GM18858 (cell line): Measurements from ENCODE around the gene CIRBP.

Experiments
- ATAC-seq: cut with Tn5 transposase; IDR thresholded peaks from one replicate; pipeline ENCODE4 v1.9.1; 2021; ENCODE audit not compliant: unreplicated experiment

The CIRBP gene

GRCh38 chr19:1269065-1269477, at the start of gene CIRBP:
Gene CIRBP, plus strand, starts transcription at chr19:1269332. Its CDS starts 1,602 bp downstream, at chr19:1270934.
- ATAC-seq = peak; percentile 22

- ATAC-seq = no peak
Measured at GRCh38 chr19:1219786-1220476, 49.2 kb upstream of the CIRBP start.

- no peak for ATAC-seq
Measured at GRCh38 chr19:1220477-1220930, 48.6 kb upstream of the CIRBP start.

DNA sequence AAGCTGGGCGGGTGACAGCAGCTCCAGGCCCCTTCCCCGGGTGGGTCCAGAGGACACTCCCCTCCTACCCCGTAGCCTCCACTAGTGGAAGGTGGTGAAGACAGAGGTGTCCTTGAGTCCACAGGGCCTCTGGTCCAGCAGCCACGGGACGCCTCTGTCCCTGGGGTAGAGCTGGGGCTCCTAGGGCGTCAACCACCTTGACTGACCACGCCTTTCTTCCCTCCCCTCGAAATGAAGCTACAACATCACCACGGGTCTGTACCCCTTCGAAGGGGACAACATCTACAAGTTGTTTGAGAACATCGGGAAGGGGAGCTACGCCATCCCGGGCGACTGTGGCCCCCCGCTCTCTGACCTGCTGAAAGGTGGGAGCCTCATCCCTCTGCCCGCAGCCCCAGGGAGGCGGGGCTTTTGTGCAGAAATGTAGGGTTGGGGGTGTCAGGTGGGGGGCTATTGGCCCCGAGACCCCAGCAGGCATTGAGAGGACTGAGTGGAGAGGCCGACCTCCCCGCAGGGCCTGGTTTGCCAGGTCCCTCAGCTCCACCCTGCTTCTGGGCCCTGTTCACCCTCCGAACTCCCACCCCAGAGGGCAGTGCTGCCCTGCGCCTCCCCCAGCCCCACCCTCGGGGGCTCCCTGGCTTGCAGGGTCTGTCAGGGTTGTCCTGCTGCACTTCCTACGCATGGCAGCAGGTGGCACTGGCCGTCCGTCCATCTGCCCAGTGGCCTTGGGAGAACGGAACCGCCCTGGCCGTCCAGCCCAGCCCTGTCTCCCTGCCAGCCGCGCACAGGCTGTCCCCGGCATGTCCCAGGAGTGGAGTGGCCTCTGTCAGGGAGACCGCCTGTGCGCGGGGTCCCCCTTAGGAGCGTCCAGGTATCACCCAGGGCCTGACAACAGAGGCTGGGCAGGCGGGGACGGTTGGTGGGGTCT, 47.9 kb upstream of the CIRBP start:
- ATAC-seq = no peak

GRCh38 chr19:1221904-1222255, 47.3 kb upstream of the CIRBP start:
- no peak for ATAC-seq

- ATAC-seq = no peak
Measured at GRCh38 chr19:1222394-1222793, 46.7 kb upstream of the CIRBP start.

DNA sequence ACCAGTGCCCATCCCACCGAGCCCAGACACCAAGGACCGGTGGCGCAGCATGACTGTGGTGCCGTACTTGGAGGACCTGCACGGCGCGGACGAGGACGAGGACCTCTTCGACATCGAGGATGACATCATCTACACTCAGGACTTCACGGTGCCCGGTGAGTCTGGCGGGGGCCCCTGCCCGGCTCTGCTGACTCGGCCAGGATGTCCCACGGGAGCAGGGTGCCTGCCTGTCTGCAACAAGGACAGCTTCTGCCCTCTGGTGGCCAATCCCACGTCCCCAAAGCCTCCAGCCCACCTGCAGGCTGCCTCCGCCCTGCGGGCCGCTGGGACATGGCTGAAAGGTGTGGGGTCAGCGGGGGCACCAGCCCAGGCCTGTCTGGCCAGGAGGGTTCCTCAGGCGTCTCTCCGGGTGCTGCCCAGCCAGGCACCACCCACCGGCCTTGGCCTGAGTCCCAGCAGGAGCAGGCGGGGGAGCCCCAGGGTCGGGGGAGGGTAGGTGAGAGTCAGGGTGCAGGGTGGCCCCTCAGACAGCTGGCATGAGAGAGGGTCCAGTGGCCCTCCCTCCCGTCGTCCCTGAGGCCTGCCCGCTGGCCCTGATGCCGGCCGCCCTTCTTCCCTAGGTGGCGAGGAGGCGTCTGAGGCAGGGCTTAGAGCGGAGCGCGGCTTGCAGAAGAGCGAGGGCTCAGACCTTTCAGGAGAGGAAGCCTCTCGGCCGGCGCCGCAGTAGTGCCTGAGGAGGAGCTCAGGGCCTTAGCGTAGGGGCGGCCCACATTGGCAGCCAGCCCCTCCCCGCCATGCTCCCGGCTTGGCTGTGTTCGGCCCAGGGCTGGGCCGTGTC, 45.9 kb upstream of the CIRBP start:
- ATAC-seq = no peak

GRCh38 chr19:1224047-1224825, 44.9 kb upstream of the CIRBP start:
- ATAC-seq = no peak

GRCh38 chr19:1224847-1225246, 44.3 kb upstream of the CIRBP start:
- no peak for ATAC-seq

- ATAC-seq = no peak
Measured at GRCh38 chr19:1225440-1226226, 43.5 kb upstream of the CIRBP start.

- ATAC-seq = no peak
Measured at GRCh38 chr19:1226227-1226518, 43.0 kb upstream of the CIRBP start.

DNA sequence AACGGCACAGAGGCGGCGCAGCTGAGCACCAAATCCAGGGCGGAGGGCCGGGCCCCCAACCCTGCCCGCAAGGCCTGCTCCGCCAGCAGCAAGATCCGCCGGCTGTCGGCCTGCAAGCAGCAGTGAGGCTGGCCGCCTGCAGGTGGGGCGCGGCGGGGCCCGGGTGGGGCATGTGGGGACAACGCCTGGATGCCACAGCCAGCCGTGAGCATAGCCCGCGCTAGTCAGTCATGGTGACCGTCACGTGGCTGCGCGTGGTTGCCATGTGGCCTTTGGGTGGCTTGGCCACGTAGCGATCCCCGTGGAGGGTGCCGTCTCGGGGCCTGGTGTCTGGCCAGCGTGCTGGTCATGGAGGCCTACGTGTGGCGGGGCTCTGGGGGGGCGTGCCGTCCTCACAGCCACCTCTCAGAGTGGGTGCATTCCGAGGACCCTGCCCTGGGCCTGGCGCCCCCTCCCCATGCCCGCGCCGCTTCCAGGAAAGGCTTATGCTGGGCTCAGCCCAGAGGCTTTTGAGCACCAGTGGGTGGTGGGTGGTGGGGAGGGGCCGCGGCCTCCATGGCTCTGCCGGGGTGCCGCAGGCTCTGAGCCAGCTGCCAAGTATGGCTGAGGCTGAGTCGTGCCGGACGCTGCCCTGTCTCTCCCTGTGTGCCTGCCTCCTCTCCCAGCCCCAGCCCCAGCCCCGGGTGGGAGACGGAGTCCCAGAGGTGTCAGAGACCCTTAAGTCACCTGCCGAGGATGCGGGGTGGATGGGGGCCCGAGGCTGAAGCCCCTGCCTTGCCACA, 42.4 kb upstream of the CIRBP start:
- no peak for ATAC-seq

DNA sequence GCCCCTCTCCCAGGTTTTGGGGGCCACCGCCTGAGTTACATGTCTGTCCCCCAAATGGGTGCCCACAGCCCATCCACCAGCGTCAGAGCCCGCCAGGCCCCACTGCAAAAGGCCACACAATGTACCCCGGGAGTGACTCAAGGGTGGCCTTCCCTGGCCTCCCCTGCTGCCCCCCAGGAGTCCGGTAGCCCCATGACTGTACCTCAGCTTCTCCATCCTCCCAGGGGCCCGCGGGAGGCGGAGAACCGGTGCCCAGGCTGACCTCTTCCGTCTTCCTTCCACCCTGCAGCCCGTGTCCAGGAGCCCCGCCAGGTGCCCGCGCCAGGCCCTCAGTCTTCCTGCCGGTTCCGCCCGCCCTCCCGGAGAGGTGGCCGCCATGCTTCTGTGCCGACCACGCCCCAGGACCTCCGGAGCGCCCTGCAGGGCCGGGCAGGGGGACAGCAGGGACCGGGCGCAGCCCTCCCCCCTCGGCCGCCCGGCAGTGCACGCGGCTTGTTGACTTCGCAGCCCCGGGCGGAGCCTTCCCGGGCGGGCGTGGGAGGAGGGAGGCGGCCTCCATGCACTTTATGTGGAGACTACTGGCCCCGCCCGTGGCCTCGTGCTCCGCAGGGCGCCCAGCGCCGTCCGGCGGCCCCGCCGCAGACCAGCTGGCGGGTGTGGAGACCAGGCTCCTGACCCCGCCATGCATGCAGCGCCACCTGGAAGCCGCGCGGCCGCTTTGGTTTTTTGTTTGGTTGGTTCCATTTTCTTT, 41.7 kb upstream of the CIRBP start:
- ATAC-seq = no peak

- ATAC-seq = no peak
Measured at GRCh38 chr19:1228161-1228957, 40.8 kb upstream of the CIRBP start.

- ATAC-seq = no peak
Measured at GRCh38 chr19:1229056-1229923, 39.8 kb upstream of the CIRBP start.

DNA sequence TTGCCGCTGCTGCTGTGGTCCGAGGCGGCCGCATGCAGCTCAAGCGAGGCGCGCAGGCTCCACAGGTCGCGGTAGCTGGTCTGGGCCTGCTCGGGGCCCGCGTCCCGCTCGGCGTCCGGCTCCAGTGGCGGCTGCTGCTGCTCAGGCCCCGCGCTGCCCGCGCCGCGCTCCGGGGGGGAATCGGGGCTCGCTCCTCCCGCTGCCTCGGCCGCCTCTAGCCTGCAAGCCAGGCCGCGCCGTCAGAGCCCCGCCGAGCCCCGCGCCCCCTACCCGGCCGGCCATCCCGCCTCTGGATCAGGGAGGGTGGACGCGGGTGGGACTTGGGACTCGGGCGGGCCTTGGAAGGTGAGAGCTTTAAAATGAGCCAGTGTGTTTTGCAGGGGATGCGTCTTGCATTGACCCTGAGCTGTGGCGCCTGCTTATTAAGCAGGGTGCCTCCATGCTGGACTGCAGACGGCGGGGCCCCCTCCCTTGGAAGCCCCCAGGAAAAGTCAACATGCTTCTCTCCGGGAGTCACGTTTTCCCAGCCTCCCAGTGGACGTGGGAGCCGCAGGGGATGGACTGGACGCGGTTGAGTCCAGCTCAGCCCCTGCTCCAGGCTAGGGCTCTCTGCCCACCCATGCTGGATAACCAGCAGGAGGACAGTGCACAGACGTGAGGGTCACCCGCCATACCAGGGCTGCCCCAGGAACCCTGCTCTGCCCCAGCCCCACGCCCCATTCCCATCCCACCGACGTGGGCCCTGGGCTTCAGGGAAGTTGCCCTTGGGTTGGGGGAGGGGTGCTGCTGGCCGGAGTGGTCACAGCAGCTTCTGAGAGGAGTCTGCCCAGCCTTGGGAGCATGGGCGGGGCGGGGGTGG, 39.0 kb upstream of the CIRBP start:
- no peak for ATAC-seq
